H1 (cell line): ENCODE results near the gene PWP2. TPM values are rescaled to one million over a fixed set of nuclear protein-coding genes. Genes with fewer than 3 reads are reported as not detected.

Experiments
- CTCF ChIA-PET: fragments of 300-600 bp; sonication (Branson Sonifier 250); formaldehyde crosslinking; loops from one replicate; lab custom pipeline; 2021; ENCODE audit not compliant: partially characterized antibody; lab: Charles Lee
- POLR2A ChIA-PET: fragments of 300-600 bp; sonication (Branson Sonifier 250); formaldehyde crosslinking; loops from one replicate; lab custom pipeline; 2021; ENCODE audit warnings: inconsistent platforms; ENCODE audit not compliant: partially characterized antibody; lab: Charles Lee
- DNase-seq, 2 experiments: peaks; one replicate each; pipeline versions ENCODE4 v3.0.0 to v3.0.0-alpha.2; 2010 to 2022; ENCODE audit warnings: low spot score in 2 of 2, low read depth in 1 of 2, mixed read lengths in 1 of 2
- FAIRE-seq: peaks from 2 replicates; lab custom pipeline; 2011; peaks lifted over from hg19 to GRCh38; lab: Jason Lieb, UNC
- H2AFZ ChIP-seq: 2 replicates; pipeline ENCODE4 v1.8.1; 2012; ENCODE audit warnings: low read length, inconsistent platforms
- H2AK5ac ChIP-seq: 2 replicates; pipeline ENCODE4 v1.6.1; 2013; ENCODE audit warnings: low read depth, low read length
- H2BK120ac ChIP-seq: replicated peaks from 2 replicates; pipeline ENCODE3; 2013; ENCODE audit warnings: low read depth, low read length, inconsistent platforms
- H2BK12ac ChIP-seq: 2 replicates; pipeline ENCODE4 v1.6.1; 2013; ENCODE audit warnings: low read depth, low read length
- H2BK15ac ChIP-seq: 2 replicates; pipeline ENCODE4 v1.6.1; 2013; ENCODE audit warnings: low read length
- H2BK20ac ChIP-seq: 2 replicates; pipeline ENCODE4 v1.6.1; 2013; ENCODE audit warnings: low read length
- H2BK5ac ChIP-seq: 2 replicates; pipeline ENCODE4 v1.6.1; 2013; ENCODE audit warnings: low read depth, low read length
- H3K14ac ChIP-seq: 2 replicates; pipeline ENCODE4 v1.6.1; 2013; ENCODE audit warnings: inconsistent platforms; ENCODE audit not compliant: insufficient read length
- H3K18ac ChIP-seq: 2 replicates; pipeline ENCODE4 v1.6.1; 2013; ENCODE audit warnings: low read length; ENCODE audit errors: extremely low read depth
- H3K23ac ChIP-seq: 2 replicates; pipeline ENCODE4 v1.6.1; 2013; ENCODE audit warnings: inconsistent platforms; ENCODE audit not compliant: insufficient read length
- H3K23me2 ChIP-seq: 2 replicates; pipeline ENCODE4 v1.6.1; 2013; ENCODE audit warnings: low read depth, low read length
- H3K27ac ChIP-seq: 2 replicates; pipeline ENCODE4 v1.6.1; 2011; ENCODE audit warnings: low read depth, low read length, inconsistent platforms
- H3K27me3 ChIP-seq, 4 experiments: replicated peaks in 1 of 4; 1 replicate in 1 of 4; 2 replicates in 3 of 4; pipeline versions ENCODE4 v1.6.1 to v1.8.1; 2011 to 2013; ENCODE audit warnings: low read length in 3 of 4, mild to moderate bottlenecking in 3 of 4, inconsistent platforms in 2 of 4, mixed read lengths in 2 of 4, moderate library complexity in 1 of 4; ENCODE audit not compliant: control insufficient read depth in 3 of 4, insufficient read depth in 3 of 4; ENCODE audit errors: extremely low read depth in 1 of 4
- H3K36me3 ChIP-seq, 4 experiments: 2 replicates each; pipeline versions ENCODE4 v1.6.1 to v1.8.1; 2011 to 2013; ENCODE audit warnings: mild to moderate bottlenecking in 4 of 4, low read length in 3 of 4, moderate library complexity in 2 of 4, control low read depth in 1 of 4, inconsistent platforms in 1 of 4; ENCODE audit not compliant: insufficient read depth in 4 of 4, control insufficient read depth in 2 of 4
- H3K4ac ChIP-seq: replicated peaks from 2 replicates; pipeline ENCODE3; 2013; ENCODE audit warnings: low read length, low read depth, mixed read lengths, inconsistent platforms; ENCODE audit not compliant: insufficient read length
- H3K4me1 ChIP-seq, 4 experiments: replicated peaks in 1 of 4; 1 replicate in 1 of 4; 2 replicates in 3 of 4; pipeline versions ENCODE4 v1.6.1 to v1.8.1; 2011 to 2013; ENCODE audit warnings: low read length in 3 of 4, inconsistent platforms in 2 of 4, mixed read lengths in 1 of 4; ENCODE audit not compliant: insufficient read depth in 4 of 4, control insufficient read depth in 3 of 4
- H3K4me2 ChIP-seq, 2 experiments: 2 replicates each; pipeline versions ENCODE4 v1.6.1 to v1.8.1; 2011 to 2013; ENCODE audit warnings: low read depth in 2 of 2, low read length in 2 of 2, control low read depth in 1 of 2, inconsistent platforms in 1 of 2, mild to moderate bottlenecking in 1 of 2; ENCODE audit not compliant: insufficient read depth in 1 of 2
- H3K4me3 ChIP-seq, 4 experiments: fragments of 200-600, 300-600 bp in 1 of 4; sonication (generic), shearing (Covaris generic), sonication (Bioruptor Twin) in 1 of 4; 2 replicates each; pipeline versions ENCODE4 v1.5.1 to v1.8.1; 2011 to 2016; ENCODE audit warnings: low read length in 4 of 4, low read depth in 3 of 4, control low read depth in 2 of 4, inconsistent platforms in 2 of 4, mild to moderate bottlenecking in 2 of 4, mixed read lengths in 1 of 4, moderate library complexity in 1 of 4; ENCODE audit not compliant: insufficient read depth in 2 of 4; ENCODE audit errors: extremely low read depth in 1 of 4
- H3K56ac ChIP-seq: replicated peaks from 2 replicates; pipeline ENCODE3; 2013; ENCODE audit warnings: low read depth, mild to moderate bottlenecking, mixed read lengths, low read length, inconsistent platforms; ENCODE audit not compliant: insufficient read length
- H3K79me1 ChIP-seq: 2 replicates; pipeline ENCODE4 v1.6.1; 2013; ENCODE audit warnings: low read depth, low read length, control low read depth
- H3K79me2 ChIP-seq, 2 experiments: 2 replicates each; pipeline versions ENCODE4 v1.6.1 to v1.8.1; 2012 to 2013; ENCODE audit warnings: low read length in 2 of 2, mild to moderate bottlenecking in 2 of 2, inconsistent platforms in 1 of 2; ENCODE audit not compliant: insufficient read depth in 2 of 2, control insufficient read depth in 1 of 2
- H3K9ac ChIP-seq, 4 experiments: replicated peaks in 1 of 4; 1 replicate in 1 of 4; 2 replicates in 3 of 4; pipeline versions ENCODE4 v1.6.1 to v1.8.1; 2011 to 2013; ENCODE audit warnings: low read depth in 3 of 4, low read length in 3 of 4, control low read depth in 2 of 4, mild to moderate bottlenecking in 2 of 4, moderate library complexity in 2 of 4, inconsistent platforms in 1 of 4; ENCODE audit errors: extremely low read depth in 1 of 4
- H3K9me3 ChIP-seq, 2 experiments: 2 replicates each; pipeline versions ENCODE4 v1.6.1 to v1.8.1; 2012 to 2013; ENCODE audit warnings: mild to moderate bottlenecking in 2 of 2, moderate library complexity in 2 of 2, control low read depth in 1 of 2, inconsistent platforms in 1 of 2, low read depth in 1 of 2, low read length in 1 of 2, mixed read lengths in 1 of 2; ENCODE audit not compliant: insufficient read depth in 2 of 2
- H4K20me1 ChIP-seq, 2 experiments: replicated peaks in 1 of 2; 2 replicates each; pipeline versions ENCODE3 to v1.8.1; 2011 to 2013; ENCODE audit warnings: inconsistent platforms in 2 of 2, low read length in 2 of 2, mild to moderate bottlenecking in 1 of 2; ENCODE audit not compliant: insufficient read depth in 2 of 2, control insufficient read depth in 1 of 2
- H4K5ac ChIP-seq: 2 replicates; pipeline ENCODE4 v1.6.1; 2013; ENCODE audit warnings: low read length, low read depth, mixed read lengths, inconsistent platforms; ENCODE audit not compliant: insufficient read length
- H4K8ac ChIP-seq: 2 replicates; pipeline ENCODE4 v1.8.0; 2013; ENCODE audit warnings: mild to moderate bottlenecking, moderate library complexity, low read length, inconsistent platforms; ENCODE audit not compliant: insufficient read depth; ENCODE audit errors: extremely low read depth
- H4K91ac ChIP-seq: replicated peaks from 2 replicates; pipeline ENCODE3; 2013; ENCODE audit warnings: low read length, mixed read lengths, inconsistent platforms; ENCODE audit not compliant: insufficient read length
- ATF2 ChIP-seq: IDR thresholded peaks from 2 replicates; pipeline ENCODE4 v1.6.1; 2012; ENCODE audit warnings: low read length, inconsistent platforms
- BRCA1 ChIP-seq: IDR thresholded peaks from 2 replicates; pipeline ENCODE4 v1.6.1; 2012; ENCODE audit warnings: low read depth, low read length, improper control_type of control experiment
- CTCF ChIP-seq, 3 experiments: IDR thresholded peaks; 1 replicate in 2 of 3; 2 replicates in 1 of 3; pipeline versions ENCODE4 v1.5.1 to v1.6.1; 2011; ENCODE audit warnings: low read length in 3 of 3, mild to moderate bottlenecking in 3 of 3, inconsistent platforms in 2 of 3, low read depth in 1 of 3, moderate library complexity in 1 of 3; ENCODE audit not compliant: insufficient read depth in 1 of 3; ENCODE audit errors: control extremely low read depth in 1 of 3
- KDM1A ChIP-seq: fragments of 200-600, 300-600 bp; sonication (generic); IDR thresholded peaks from 2 replicates; pipeline ENCODE4 v1.7.1; 2016; ENCODE audit warnings: mild to moderate bottlenecking, low read length, borderline replicate concordance
- KDM5A ChIP-seq: fragments of 200-600 bp; IDR thresholded peaks from 2 replicates; pipeline ENCODE4 v1.7.1; 2012; ENCODE audit warnings: mild to moderate bottlenecking, low read length, inconsistent platforms, mixed read lengths
- RNF2 ChIP-seq: fragments of 200-900, 300-1000 bp; sonication (generic); IDR thresholded peaks from 2 replicates; pipeline ENCODE4 v1.7.1; 2016; ENCODE audit warnings: borderline replicate concordance, low read depth, mild to moderate bottlenecking, antibody characterized with exemption, low read length; ENCODE audit not compliant: poor library complexity, severe bottlenecking; ENCODE audit errors: missing control alignments
- SIN3A ChIP-seq, 2 experiments: IDR thresholded peaks in 1 of 2; conservative IDR thresholded peaks in 1 of 2; 2 replicates each; pipeline ENCODE4 v1.6.1; 2011 to 2012; ENCODE audit warnings: low read length in 2 of 2, improper control_type of control experiment in 1 of 2, low read depth in 1 of 2, mild to moderate bottlenecking in 1 of 2
- SRF ChIP-seq: IDR thresholded peaks from 2 replicates; pipeline ENCODE4 v1.6.1; 2011; ENCODE audit warnings: mild to moderate bottlenecking, low read depth, low read length, moderate library complexity
- TAF7 ChIP-seq: optimal IDR thresholded peaks from 2 replicates; pipeline ENCODE3; 2011; ENCODE audit warnings: low read depth, mild to moderate bottlenecking, inconsistent platforms, low read length, moderate library complexity, borderline replicate concordance
- WGBS, 2 experiments: shearing (Covaris generic) in 1 of 2; methylation state at CpG; one replicate each; pipeline versions ENCODE4 v1.1.6 to v1.1.7; 2013 to 2015; ENCODE audit warnings: low lambda C conversion rate in 2 of 2, mixed read lengths in 2 of 2, inconsistent platforms in 1 of 2, low coverage in 1 of 2, missing lambda C conversion rate in 1 of 2; ENCODE audit not compliant: insufficient replicate concordance in 2 of 2, insufficient coverage in 1 of 2, insufficient read length in 1 of 2; ENCODE audit errors: extremely low coverage in 1 of 2, missing lambda C conversion rate in 1 of 2; 5-methylcytosine and 5-hydroxymethylcytosine counted together
- polyA plus RNA-seq, 7 experiments: library from polyadenylated mRNA; depleted of rRNA in 3 of 7; stranded (reverse) in 5 of 7; unstranded in 2 of 7; fragments of >200 nt in 5 of 7; fragments of 200-250 nt in 2 of 7; gene quantifications; 1 replicate in 5 of 7; 2 replicates in 1 of 7; 4 replicates in 1 of 7; pipeline versions ENCODE4 v1.2.1 to v1.2.3, GENCODE V29; 2011 to 2013; ENCODE audit warnings: missing spikeins in 2 of 7, mixed read lengths in 2 of 7
- total RNA-seq: library from RNA; stranded (reverse); fragmentation: NEBNext Ultra II Directional; extraction: Animal tissue kit (Norgen Biotek cat#: 25700); gene quantifications from 2 replicates; pipeline ENCODE4 v1.2.1, GENCODE V29; 2021

PWP2 gene
- total and polyA plus RNA-seq, 2 of the 8 experiments (the other 6 are each of a cell fraction or from before 2014, with no cell fraction given), result 4.4 to 6.7 TPM

GRCh38 chr21:44090325-44090724, 16.9 kb upstream of the PWP2 start:
- H2BK120ac ChIP-seq, result no peak overlapping the region
- H3K18ac ChIP-seq, result no peak overlapping the region
- peak in 1 of 2 experiments; percentile 23 for DNase-seq
- no peaks in the 10 kb centered on the region for H3K23me2 ChIP-seq
- no peak overlapping the region for H3K9ac ChIP-seq
- no peak overlapping the region for H3K23ac ChIP-seq
- H3K4me3 ChIP-seq, result no peak overlapping the region
- FAIRE-seq, result no peak
- WGBS, 2 experiments, result 91% methylated on average over 8 of the region's 8 CpGs; no CpG with 5 or more reads in 1 of the 2 experiments
- H3K27me3 ChIP-seq, result no peaks in the 10 kb centered on the region
- H3K27ac ChIP-seq, result no peak overlapping the region
- H2BK20ac ChIP-seq, result no peak overlapping the region
- H3K4me2 ChIP-seq, result no peak overlapping the region
- no peaks in the 10 kb centered on the region for H3K79me2 ChIP-seq
- peaks cover 3% of the 10 kb centered on the region in 2 experiments for H4K20me1 ChIP-seq
- H3K79me1 ChIP-seq, result no peaks in the 10 kb centered on the region
- H3K36me3 ChIP-seq, result peaks cover 6 to 47% (median 23%) of the 10 kb centered on the region in 4 experiments; a peak in 7 of 8 replicates
- no peak overlapping the region for H2BK15ac ChIP-seq
- H3K56ac ChIP-seq, result no peak overlapping the region
- H4K8ac ChIP-seq, result no peak overlapping the region
- ChIA-PET CTCF (interaction anchor here (0.9 kb wide), 1 partner anchor 11 kb away, joined by 3 read pairs; no protein-coding TSS in a partner anchor), POLR2A (no interaction called here)
- no peaks in the 10 kb centered on the region for H3K4me1 ChIP-seq
- no peak overlapping the region for H3K4ac ChIP-seq
- H2AK5ac ChIP-seq, result no peak overlapping the region
- H2BK12ac ChIP-seq, result no peak overlapping the region
- no peak overlapping the region for H3K14ac ChIP-seq
- H2BK5ac ChIP-seq, result no peak overlapping the region
- no peak overlapping the region for H2AFZ ChIP-seq
- no peaks in the 10 kb centered on the region for H3K9me3 ChIP-seq
- no peak overlapping the region for H4K91ac ChIP-seq
- H4K5ac ChIP-seq, result no peak overlapping the region
- TF ChIP-seq RNF2 (no peak), KDM5A (no peak), ATF2 (no peak), SRF (no peak), TAF7 (no peak), KDM1A (no peak), BRCA1 (no peak), CTCF (IDR thresholded peaks at IDR 0.05; ENCODE audit: control extremely low read depth in 1 of 3, insufficient read depth in 1 of 3, low read depth in 1 of 3, low read length in 3 of 3) (no peak), SIN3A (conservative IDR thresholded peaks at IDR 0.05 in 1 of 2, IDR thresholded peaks at IDR 0.05 in 1 of 2; ENCODE audit: low read depth in 1 of 2, low read length in 2 of 2) (no peak)
